Right lobe of liver (tissue), 4 donors: Measurements from ENCODE around the gene EYA3.
A peak's percentile ranks its signal among the peaks of the same experiment; 100 is the strongest.

Experiments used
- CTCF ChIP-seq, 4 donors: fragments of 200-600 bp in 3 of 4; fragments of 450-650 bp in 1 of 4; IDR thresholded peaks; one replicate each; pipeline versions ENCODE4 v1.5.1 to v1.8.0; 2016 to 2022; ENCODE audit warnings: antibody characterized with exemption in 4 of 4, mild to moderate bottlenecking in 2 of 4
- POLR2A ChIP-seq: fragments of 450-650 bp; IDR thresholded peaks from one replicate; pipeline ENCODE4 v1.6.1; 2017; ENCODE audit warnings: antibody characterized with exemption, mild to moderate bottlenecking
- donor health status: DM: no; HTN: no; CAD: no.
- donor health status: DM: no; HTN: no; CAD: no.
- donor health status: DM: no; HTN: yes; CAD: no.

DNA sequence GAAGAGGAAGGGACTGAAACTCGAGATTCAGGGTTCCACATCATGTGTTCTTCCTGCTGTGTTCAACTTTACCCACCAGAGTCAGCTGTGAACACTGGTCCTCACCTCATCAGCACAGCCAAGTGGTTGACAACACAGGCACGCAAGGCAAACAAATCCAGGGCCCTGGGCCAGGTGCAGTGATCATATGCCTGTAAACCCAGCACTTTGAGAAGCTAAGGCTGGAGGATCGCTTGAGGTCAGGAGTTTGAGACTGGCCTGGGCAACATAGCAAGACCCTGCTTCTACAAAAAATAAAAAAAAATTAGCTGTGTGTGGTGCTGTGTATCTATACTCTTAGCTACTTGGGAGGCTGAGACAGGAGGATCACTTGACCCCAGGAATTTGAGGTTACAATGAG is 137.0 kb downstream of the EYA3 start:
- TF ChIP-seq CTCF (IDR thresholded peaks at IDR 0.05) (peak in 2 of 4 donors; percentile 12 to 16), POLR2A (no peak)
